T-helper 2 cell treated with Interferon-gamma antibody and Interleukin-4, amounts not matched to agents 5 μg/mL and 100 μg/mL, for 36 hours (primary cell): ENCODE data around the gene VKORC1.
A peak's percentile ranks its signal among the peaks of the same experiment; 100 is the strongest.
"Not testable (repeated sequence)": the region's sequence is repeated elsewhere in the genome, so short reads cannot be mapped to it uniquely, and the experiment has no call there.

Experiments used
- DNase-seq: peaks from one replicate; pipeline ENCODE4 v3.0.0; 2021; ENCODE audit warnings: low spot score
- H3K27ac Mint-ChIP-seq: one replicate; pipeline ENCODE4 v1.8.0; 2021; ENCODE audit warnings: mild to moderate bottlenecking, mixed read lengths
- H3K27me3 Mint-ChIP-seq: one replicate; pipeline ENCODE4 v1.8.0; 2021; ENCODE audit warnings: low read depth, mixed read lengths
- H3K36me3 Mint-ChIP-seq: one replicate; pipeline ENCODE4 v1.8.0; 2021; ENCODE audit warnings: low read depth, mixed read lengths
- H3K4me1 Mint-ChIP-seq: one replicate; pipeline ENCODE4 v1.8.0; 2021; ENCODE audit warnings: low read depth, mixed read lengths
- H3K4me3 Mint-ChIP-seq: one replicate; pipeline ENCODE4 v1.8.0; 2022; ENCODE audit warnings: mild to moderate bottlenecking, moderate library complexity, mixed read lengths
- H3K9me3 Mint-ChIP-seq: one replicate; pipeline ENCODE4 v1.8.0; 2021; ENCODE audit warnings: mixed read lengths

VKORC1 gene

GRCh38 chr16:31105677-31106213 is 11.1 kb upstream of the VKORC1 start:
- Mint-ChIP-seq H3K9me3 (no peaks in the 10 kb centered on the region), H3K4me3 (no peak overlapping the region), H3K36me3 (peaks cover 11% of the 10 kb centered on the region), H3K4me1 (peaks cover 18% of the 10 kb centered on the region), H3K27ac (peak overlapping the region; percentile 79), H3K27me3 (no peaks in the 10 kb centered on the region)
- DNase-seq, result peak; percentile 76

GRCh38 chr16:31100876-31101641 is 6.5 kb upstream of the VKORC1 start:
- not testable (repeated sequence) for H3K4me3 Mint-ChIP-seq, H3K27me3 Mint-ChIP-seq, H3K4me1 Mint-ChIP-seq, H3K36me3 Mint-ChIP-seq, H3K27ac Mint-ChIP-seq, H3K9me3 Mint-ChIP-seq, DNase-seq

- no peak for DNase-seq
- no peak overlapping the region for H3K4me3 Mint-ChIP-seq
- H3K9me3 Mint-ChIP-seq, result no peaks in the 10 kb centered on the region
- no peaks in the 10 kb centered on the region for H3K36me3 Mint-ChIP-seq
- no peak overlapping the region for H3K27ac Mint-ChIP-seq
- peaks cover 4% of the 10 kb centered on the region for H3K27me3 Mint-ChIP-seq
- H3K4me1 Mint-ChIP-seq, result peaks cover 6% of the 10 kb centered on the region
Observed at GRCh38 chr16:31099860-31100638, 5.5 kb upstream of the VKORC1 start.

- Mint-ChIP-seq H3K27ac (peak overlapping the region; percentile 86), H3K4me1 (peaks cover 13% of the 10 kb centered on the region), H3K27me3 (no peaks in the 10 kb centered on the region), H3K4me3 (peak overlapping the region; percentile 91), H3K9me3 (no peaks in the 10 kb centered on the region), H3K36me3 (peaks cover 12% of the 10 kb centered on the region)
- no peak for DNase-seq
Observed at GRCh38 chr16:31094088-31094423, 541 bp downstream of the VKORC1 start.

GRCh38 chr16:31093132-31093703 is 1.4 kb downstream of the VKORC1 start:
- Mint-ChIP-seq H3K9me3 (no peaks in the 10 kb centered on the region), H3K27me3 (no peaks in the 10 kb centered on the region), H3K4me1 (peaks cover 13% of the 10 kb centered on the region), H3K4me3 (peak overlapping the region; percentile 91), H3K36me3 (peaks cover 12% of the 10 kb centered on the region), H3K27ac (peak overlapping the region; percentile 8)
- DNase-seq, result no peak

- Mint-ChIP-seq H3K27me3 (no peaks in the 10 kb centered on the region), H3K9me3 (no peaks in the 10 kb centered on the region), H3K4me3 (peak overlapping the region; percentile 1), H3K4me1 (peaks cover 13% of the 10 kb centered on the region), H3K27ac (no peak overlapping the region), H3K36me3 (peaks cover 12% of the 10 kb centered on the region)
- no peak for DNase-seq
Observed at GRCh38 chr16:31092330-31092729, 2.3 kb downstream of the VKORC1 start.

GRCh38 chr16:31090540-31090939 is 4.1 kb downstream of the VKORC1 start:
- H3K9me3 Mint-ChIP-seq, result no peaks in the 10 kb centered on the region
- no peak overlapping the region for H3K4me3 Mint-ChIP-seq
- no peaks in the 10 kb centered on the region for H3K27me3 Mint-ChIP-seq
- DNase-seq, result no peak
- peaks cover 13% of the 10 kb centered on the region for H3K36me3 Mint-ChIP-seq
- peaks cover 9% of the 10 kb centered on the region for H3K4me1 Mint-ChIP-seq
- no peak overlapping the region for H3K27ac Mint-ChIP-seq

GRCh38 chr16:31089199-31089598 is 5.4 kb downstream of the VKORC1 start:
- Mint-ChIP-seq H3K4me3 (no peak overlapping the region), H3K9me3 (no peaks in the 10 kb centered on the region), H3K27ac (no peak overlapping the region), H3K4me1 (peaks cover 4% of the 10 kb centered on the region), H3K36me3 (peaks cover 11% of the 10 kb centered on the region), H3K27me3 (no peaks in the 10 kb centered on the region)
- no peak for DNase-seq

GRCh38 chr16:31088459-31089183 is 6.0 kb downstream of the VKORC1 start, which contains the start of gene PRSS53:
PRSS53 (minus strand) TSS chr16:31088943; CDS start chr16:31088809, 134 bp downstream.
- DNase-seq, result no peak
- H3K4me3 Mint-ChIP-seq, result no peak within 1 kb of the TSS
- H3K36me3 Mint-ChIP-seq, result peaks cover 10% of the 10 kb centered on the region
- H3K27me3 Mint-ChIP-seq, result no peaks in the 10 kb centered on the region
- no peaks in the 10 kb centered on the region for H3K9me3 Mint-ChIP-seq
- no peak within 1 kb of the TSS for H3K27ac Mint-ChIP-seq
- H3K4me1 Mint-ChIP-seq, result peaks cover 1% of the 10 kb centered on the region

- H3K9me3 Mint-ChIP-seq, result no peaks in the 10 kb centered on the region
- H3K4me1 Mint-ChIP-seq, result no peaks in the 10 kb centered on the region
- no peak for DNase-seq
- no peak overlapping the region for H3K27ac Mint-ChIP-seq
- no peaks in the 10 kb centered on the region for H3K27me3 Mint-ChIP-seq
- H3K36me3 Mint-ChIP-seq, result peaks cover 10% of the 10 kb centered on the region
- H3K4me3 Mint-ChIP-seq, result no peak overlapping the region
Observed at GRCh38 chr16:31087971-31088370, 6.6 kb downstream of the VKORC1 start.

GRCh38 chr16:31087481-31087880 is 7.1 kb downstream of the VKORC1 start:
- Mint-ChIP-seq H3K4me1 (no peaks in the 10 kb centered on the region), H3K36me3 (peaks cover 10% of the 10 kb centered on the region), H3K27ac (no peak overlapping the region), H3K9me3 (no peaks in the 10 kb centered on the region), H3K27me3 (no peaks in the 10 kb centered on the region), H3K4me3 (no peak overlapping the region)
- DNase-seq, result no peak

- Mint-ChIP-seq H3K4me1 (peaks cover 3% of the 10 kb centered on the region), H3K36me3 (peaks cover 13% of the 10 kb centered on the region), H3K9me3 (no peaks in the 10 kb centered on the region), H3K27me3 (no peaks in the 10 kb centered on the region), H3K4me3 (no peak overlapping the region), H3K27ac (no peak overlapping the region)
- DNase-seq, result no peak
Observed at GRCh38 chr16:31086629-31086906, 8.0 kb downstream of the VKORC1 start.

- Mint-ChIP-seq H3K27me3 (no peaks in the 10 kb centered on the region), H3K4me3 (no peak overlapping the region), H3K9me3 (no peaks in the 10 kb centered on the region), H3K27ac (no peak overlapping the region), H3K36me3 (peaks cover 13% of the 10 kb centered on the region), H3K4me1 (peaks cover 3% of the 10 kb centered on the region)
- DNase-seq, result no peak
Observed at GRCh38 chr16:31085873-31086628, 8.5 kb downstream of the VKORC1 start.
